Measurements from ENCODE around the gene INPP5D.

DNA sequence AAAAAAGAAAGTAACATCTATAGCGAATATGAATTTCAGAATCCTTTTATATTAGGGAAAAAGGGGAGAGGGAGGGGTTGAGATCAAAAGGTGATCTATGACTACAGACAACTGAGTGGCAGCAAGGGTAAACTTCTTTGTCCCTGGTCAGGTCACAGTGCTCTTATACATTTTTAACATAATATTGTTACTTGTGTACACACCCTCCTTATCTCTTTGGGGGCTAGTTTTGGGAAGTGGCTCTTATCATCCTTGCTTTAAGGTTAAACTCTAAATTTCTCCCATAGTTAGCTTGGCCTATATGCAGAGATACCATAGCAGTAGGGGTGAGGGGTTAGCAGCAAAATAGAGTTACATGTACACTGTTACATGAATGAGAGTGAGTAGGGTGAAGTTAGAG, 159.7 kb downstream of the INPP5D start:
- TF ChIP-seq GATA3 (IDR thresholded peaks at IDR 0.05; ENCODE audit: low read depth, low read length) (no peak), GATA2 (IDR thresholded peaks at IDR 0.05; ENCODE audit: low read depth, low read length) (no peak)

Measured in SH-SY5Y (cell line).